ENCODE results near the gene TMEM163. TPM values are rescaled to one million over a fixed set of nuclear protein-coding genes. Genes with fewer than 3 reads are reported as not detected.

Gene TMEM163
- total RNA-seq, 1 donor from 2014 or later = 0.21 TPM

- no peak overlapping the region for H3K27ac Mint-ChIP-seq
- intact Hi-C loops (cut with micrococcal nuclease) = loop anchor here (5.0 to 10.0 kb wide), 2 partner anchors 263 to 600 kb away; no protein-coding TSS in a partner anchor
- peak overlapping the region; percentile 78 for H3K4me3 Mint-ChIP-seq
- H3K9me3 Mint-ChIP-seq = no peaks in the 10 kb centered on the region
- DNase-seq (ENCODE audit: low spot score) = no peak
- H3K4me1 Mint-ChIP-seq (ENCODE audit: low read depth) = peaks cover 18% of the 10 kb centered on the region
- H3K27me3 Mint-ChIP-seq (ENCODE audit: insufficient read depth) = peaks cover 70% of the 10 kb centered on the region
- peaks cover 1% of the 10 kb centered on the region for H3K36me3 Mint-ChIP-seq (ENCODE audit: low read depth)
Observed at GRCh38 chr2:134717286-134718022, 1.3 kb downstream of the TMEM163 start.

DNA sequence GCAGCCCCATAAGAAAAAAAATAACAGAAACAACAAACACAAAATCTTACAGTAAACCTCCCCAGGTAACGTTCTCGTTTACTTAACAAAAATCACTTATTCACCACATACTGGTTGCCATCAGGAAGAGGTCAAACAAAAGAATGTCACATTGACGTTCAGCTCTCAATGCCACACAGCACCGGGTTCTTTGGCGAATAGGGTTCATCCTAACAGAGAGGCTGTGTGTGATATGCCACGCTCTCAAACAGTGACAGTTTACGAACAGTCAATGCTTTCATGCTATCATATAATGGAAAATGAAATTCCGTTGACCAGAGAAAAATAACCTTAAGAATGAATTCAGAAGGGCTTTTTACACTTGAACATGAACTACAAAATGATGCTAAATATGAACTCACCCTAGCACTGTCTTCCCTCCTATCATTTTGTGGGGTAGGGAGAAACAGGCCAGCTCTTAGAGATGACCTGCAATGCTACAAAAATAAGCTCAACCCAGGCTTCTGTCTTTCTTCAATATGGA is 2.0 kb downstream of the TMEM163 start:
- no peak for DNase-seq (ENCODE audit: low spot score)
- Mint-ChIP-seq H3K27ac (no peak overlapping the region), H3K36me3 (ENCODE audit: low read depth) (peaks cover 1% of the 10 kb centered on the region), H3K27me3 (ENCODE audit: insufficient read depth) (peaks cover 67% of the 10 kb centered on the region), H3K4me1 (ENCODE audit: low read depth) (peaks cover 18% of the 10 kb centered on the region), H3K9me3 (no peaks in the 10 kb centered on the region), H3K4me3 (peak overlapping the region; percentile 78)
- intact Hi-C loops (cut with micrococcal nuclease) = loop anchor here (5.0 to 10.0 kb wide), 2 partner anchors 262 to 599 kb away; no protein-coding TSS in a partner anchor

DNA sequence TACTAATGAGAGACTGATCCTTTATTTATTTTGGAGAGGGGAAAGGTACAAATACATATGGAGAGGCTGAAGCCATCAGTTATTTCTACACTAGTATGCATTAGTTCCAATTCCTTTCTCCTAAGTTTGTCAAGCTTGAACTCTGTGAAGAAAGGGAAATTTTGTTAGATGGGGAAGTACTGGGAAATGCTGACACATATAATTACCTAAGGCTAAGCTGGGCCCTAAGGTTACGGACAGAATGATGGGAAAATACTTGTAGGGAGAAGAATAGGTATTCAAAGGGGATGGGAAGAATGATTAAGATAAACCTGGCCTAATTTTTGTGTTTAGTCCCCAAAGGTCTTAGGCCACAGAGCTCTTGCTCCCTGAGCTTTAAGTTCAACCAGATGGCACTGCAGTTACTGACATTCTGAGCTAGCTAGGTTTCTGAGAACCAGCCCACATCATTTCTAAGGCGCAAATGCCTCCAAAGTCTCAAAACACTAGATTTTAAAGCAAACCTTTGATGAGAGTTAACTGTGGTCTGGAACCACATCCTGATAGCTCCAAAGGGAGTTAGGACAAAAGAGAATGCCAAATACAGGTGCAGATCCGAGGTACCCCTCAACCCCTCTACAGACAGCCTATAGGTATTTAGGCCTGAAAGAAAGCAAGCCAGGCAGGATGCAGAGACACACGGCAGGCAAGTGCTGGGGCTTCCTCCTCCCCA is 2.7 kb downstream of the TMEM163 start:
- no peak overlapping the region for H3K4me3 Mint-ChIP-seq
- DNase-seq (ENCODE audit: low spot score) = no peak
- intact Hi-C loops (cut with micrococcal nuclease) = loop anchor here (5.0 to 10.0 kb wide), 2 partner anchors 261 to 599 kb away; no protein-coding TSS in a partner anchor
- H3K36me3 Mint-ChIP-seq (ENCODE audit: low read depth) = peaks cover 1% of the 10 kb centered on the region
- no peak overlapping the region for H3K27ac Mint-ChIP-seq
- H3K9me3 Mint-ChIP-seq = no peaks in the 10 kb centered on the region
- H3K27me3 Mint-ChIP-seq (ENCODE audit: insufficient read depth) = peaks cover 65% of the 10 kb centered on the region
- H3K4me1 Mint-ChIP-seq (ENCODE audit: low read depth) = peaks cover 18% of the 10 kb centered on the region

DNA sequence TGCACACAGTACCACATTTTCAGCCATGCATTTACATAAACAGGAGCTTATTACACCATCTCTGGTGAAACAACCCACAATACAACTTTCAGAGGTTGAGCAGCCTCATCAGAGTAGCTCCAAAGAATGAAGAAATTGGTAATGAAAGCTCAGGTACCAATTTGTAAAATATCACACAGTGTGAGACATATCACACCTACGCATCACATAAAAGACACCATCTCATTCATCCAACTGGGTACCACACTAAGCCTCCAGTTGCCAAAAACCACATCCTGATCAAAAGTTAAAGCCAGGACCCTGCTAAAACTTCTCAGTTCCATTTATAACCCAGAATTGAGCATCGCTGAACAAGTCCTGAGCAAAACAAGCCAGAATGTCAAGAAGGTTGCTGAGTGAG is 4.6 kb downstream of the TMEM163 start:
- Mint-ChIP-seq H3K9me3 (no peaks in the 10 kb centered on the region), H3K27me3 (ENCODE audit: insufficient read depth) (peaks cover 58% of the 10 kb centered on the region), H3K36me3 (ENCODE audit: low read depth) (peaks cover 1% of the 10 kb centered on the region), H3K4me1 (ENCODE audit: low read depth) (peaks cover 18% of the 10 kb centered on the region), H3K4me3 (no peak overlapping the region), H3K27ac (no peak overlapping the region)
- DNase-seq (ENCODE audit: low spot score) = no peak
- intact Hi-C loops (cut with micrococcal nuclease) = loop anchor here (1.0 to 10.0 kb wide), 3 partner anchors 31 to 259 kb away; no protein-coding TSS in a partner anchor

GRCh38 chr2:134713606-134714005 is 5.2 kb downstream of the TMEM163 start:
- no peak overlapping the region for H3K27ac Mint-ChIP-seq
- H3K9me3 Mint-ChIP-seq = no peaks in the 10 kb centered on the region
- no peak overlapping the region for H3K4me3 Mint-ChIP-seq
- peaks cover 18% of the 10 kb centered on the region for H3K4me1 Mint-ChIP-seq (ENCODE audit: low read depth)
- intact Hi-C loops (cut with micrococcal nuclease) = loop anchor here (1.0 to 10.0 kb wide), 3 partner anchors 30 to 259 kb away; no protein-coding TSS in a partner anchor
- peaks cover 63% of the 10 kb centered on the region for H3K27me3 Mint-ChIP-seq (ENCODE audit: insufficient read depth)
- peaks cover 1% of the 10 kb centered on the region for H3K36me3 Mint-ChIP-seq (ENCODE audit: low read depth)
- no peak for DNase-seq (ENCODE audit: low spot score)

DNA sequence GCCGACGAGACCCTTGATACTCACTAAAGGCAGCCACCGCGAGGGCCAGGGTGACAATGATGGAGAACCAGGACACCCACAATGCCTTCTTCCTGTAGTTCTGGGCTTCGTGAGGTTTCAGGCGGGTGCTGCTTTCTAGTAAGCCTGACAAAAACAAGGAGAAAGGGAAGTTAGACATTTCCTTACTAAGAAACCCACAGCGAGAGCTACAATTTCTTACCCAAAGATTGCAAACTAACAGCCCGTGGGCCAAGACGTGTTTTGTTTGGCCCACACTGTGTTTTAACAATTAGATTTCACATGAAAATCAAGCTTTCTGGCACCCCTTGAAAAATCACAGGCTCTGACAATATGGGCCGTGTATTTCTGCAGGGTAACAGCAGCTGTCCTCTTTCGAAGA is 5.6 kb downstream of the TMEM163 start:
- Mint-ChIP-seq H3K27me3 (ENCODE audit: insufficient read depth) (peaks cover 64% of the 10 kb centered on the region), H3K9me3 (no peaks in the 10 kb centered on the region), H3K36me3 (ENCODE audit: low read depth) (peaks cover 1% of the 10 kb centered on the region), H3K27ac (no peak overlapping the region), H3K4me3 (no peak overlapping the region), H3K4me1 (ENCODE audit: low read depth) (peaks cover 18% of the 10 kb centered on the region)
- no peak for DNase-seq (ENCODE audit: low spot score)
- intact Hi-C loops (cut with micrococcal nuclease) = loop anchor here (5.0 to 10.0 kb wide), 2 partner anchors 46 to 258 kb away; no protein-coding TSS in a partner anchor

DNA sequence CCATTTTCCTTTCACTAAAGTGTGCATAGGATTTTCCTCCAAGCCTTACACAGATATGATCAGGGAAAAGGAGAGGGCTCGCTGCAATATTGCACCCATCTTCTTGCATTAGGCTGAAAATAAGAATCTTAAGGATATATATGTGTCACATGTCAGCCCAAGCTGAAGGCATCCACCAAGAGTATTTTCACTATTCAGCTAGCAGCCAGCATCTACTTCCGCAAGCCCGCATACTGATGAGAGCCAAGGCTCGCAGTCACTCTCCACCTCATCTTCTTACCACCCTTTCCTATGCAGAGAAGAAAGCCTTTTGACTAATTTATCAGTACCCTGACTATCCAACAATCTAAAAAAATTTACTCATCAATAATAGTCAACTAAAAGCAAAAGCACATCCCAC is 6.1 kb downstream of the TMEM163 start:
- Mint-ChIP-seq H3K36me3 (ENCODE audit: low read depth) (peaks cover 1% of the 10 kb centered on the region), H3K27me3 (ENCODE audit: insufficient read depth) (peaks cover 61% of the 10 kb centered on the region), H3K4me1 (ENCODE audit: low read depth) (peaks cover 18% of the 10 kb centered on the region), H3K9me3 (no peaks in the 10 kb centered on the region), H3K4me3 (no peak overlapping the region), H3K27ac (no peak overlapping the region)
- DNase-seq (ENCODE audit: low spot score) = no peak
- intact Hi-C loops (cut with micrococcal nuclease) = loop anchor here (5.0 to 10.0 kb wide), 2 partner anchors 45 to 258 kb away; no protein-coding TSS in a partner anchor

DNA sequence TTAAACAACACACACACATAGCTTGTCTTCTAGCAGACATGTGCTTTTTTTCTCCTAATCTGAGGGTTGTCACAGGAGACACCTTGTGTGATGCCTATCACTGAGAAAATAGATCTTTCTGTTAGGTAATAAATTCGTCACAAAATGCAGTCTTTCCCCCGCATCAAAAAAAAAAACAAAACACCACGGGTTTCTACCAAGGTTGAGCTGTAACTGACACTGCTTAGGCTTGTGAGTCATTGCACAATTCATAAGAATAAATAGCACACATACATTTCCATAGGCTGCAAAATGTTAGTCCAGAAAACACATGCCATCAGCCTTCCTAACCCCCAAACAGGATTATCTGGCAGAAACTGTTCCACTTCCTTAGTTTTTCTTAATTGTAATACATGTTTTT is 6.5 kb downstream of the TMEM163 start:
- no peak for DNase-seq (ENCODE audit: low spot score)
- no peak overlapping the region for H3K27ac Mint-ChIP-seq
- no peak overlapping the region for H3K4me3 Mint-ChIP-seq
- H3K9me3 Mint-ChIP-seq = no peaks in the 10 kb centered on the region
- peaks cover 1% of the 10 kb centered on the region for H3K36me3 Mint-ChIP-seq (ENCODE audit: low read depth)
- intact Hi-C loops (cut with micrococcal nuclease) = loop anchor here (5.0 to 10.0 kb wide), 2 partner anchors 45 to 257 kb away; no protein-coding TSS in a partner anchor
- H3K4me1 Mint-ChIP-seq (ENCODE audit: low read depth) = peaks cover 14% of the 10 kb centered on the region
- H3K27me3 Mint-ChIP-seq (ENCODE audit: insufficient read depth) = peaks cover 61% of the 10 kb centered on the region

DNA sequence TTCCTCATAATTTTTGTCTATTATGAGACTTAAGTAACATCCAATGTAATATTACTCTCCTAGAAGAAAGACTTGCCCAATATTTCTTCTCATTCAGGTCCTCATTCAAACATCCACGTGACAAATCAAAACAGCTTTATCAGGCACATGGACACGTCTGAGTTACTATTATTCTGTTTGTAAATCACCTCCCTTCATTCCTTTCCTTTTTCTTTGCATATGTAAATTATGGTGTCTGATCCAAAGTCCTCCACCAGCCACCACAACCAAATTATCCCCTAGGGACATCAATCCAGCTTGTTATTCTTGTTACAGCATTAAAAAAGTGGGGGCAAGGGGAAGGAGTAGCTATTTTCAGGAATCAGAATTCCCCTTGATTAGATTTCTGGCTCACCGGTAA is 7.1 kb downstream of the TMEM163 start:
- Mint-ChIP-seq H3K4me1 (ENCODE audit: low read depth) (peaks cover 12% of the 10 kb centered on the region), H3K36me3 (ENCODE audit: low read depth) (peaks cover 1% of the 10 kb centered on the region), H3K4me3 (no peak overlapping the region), H3K27ac (no peak overlapping the region), H3K9me3 (no peaks in the 10 kb centered on the region), H3K27me3 (ENCODE audit: insufficient read depth) (peaks cover 58% of the 10 kb centered on the region)
- intact Hi-C loops (cut with micrococcal nuclease) = loop anchor here (5.0 to 10.0 kb wide), 2 partner anchors 44 to 257 kb away; no protein-coding TSS in a partner anchor
- DNase-seq (ENCODE audit: low spot score) = no peak

DNA sequence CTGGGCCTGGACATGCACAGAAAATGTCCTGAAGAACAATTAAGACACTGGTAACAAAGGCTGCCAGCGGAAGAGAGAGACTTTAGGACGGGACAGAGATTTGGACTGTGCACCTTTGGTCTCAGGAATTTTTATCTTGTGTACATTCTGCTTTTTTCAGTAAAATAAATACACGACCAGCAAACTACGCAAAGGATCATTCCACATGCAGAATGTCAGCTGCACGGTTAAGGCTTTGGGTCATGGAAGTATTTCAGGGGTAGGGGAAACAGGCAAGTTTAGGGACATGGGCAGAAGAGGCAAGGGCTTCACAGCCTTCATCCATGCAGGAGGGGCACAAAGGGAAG is 11.5 kb downstream of the TMEM163 start:
- DNase-seq (ENCODE audit: low spot score) = no peak
- Mint-ChIP-seq H3K4me1 (ENCODE audit: low read depth) (peaks cover 7% of the 10 kb centered on the region), H3K9me3 (no peaks in the 10 kb centered on the region), H3K36me3 (ENCODE audit: low read depth) (no peaks in the 10 kb centered on the region), H3K27me3 (ENCODE audit: insufficient read depth) (peaks cover 54% of the 10 kb centered on the region), H3K27ac (peak overlapping the region; percentile 10), H3K4me3 (no peak overlapping the region)
- intact Hi-C loops (cut with micrococcal nuclease) = no loop called here

GRCh38 chr2:134706587-134707329 is 12.0 kb downstream of the TMEM163 start:
- intact Hi-C loops (cut with micrococcal nuclease) = no loop called here
- peaks cover 7% of the 10 kb centered on the region for H3K4me1 Mint-ChIP-seq (ENCODE audit: low read depth)
- H3K9me3 Mint-ChIP-seq = no peaks in the 10 kb centered on the region
- H3K27me3 Mint-ChIP-seq (ENCODE audit: insufficient read depth) = peaks cover 57% of the 10 kb centered on the region
- no peak for DNase-seq (ENCODE audit: low spot score)
- no peaks in the 10 kb centered on the region for H3K36me3 Mint-ChIP-seq (ENCODE audit: low read depth)
- no peak overlapping the region for H3K27ac Mint-ChIP-seq
- H3K4me3 Mint-ChIP-seq = no peak overlapping the region

DNA sequence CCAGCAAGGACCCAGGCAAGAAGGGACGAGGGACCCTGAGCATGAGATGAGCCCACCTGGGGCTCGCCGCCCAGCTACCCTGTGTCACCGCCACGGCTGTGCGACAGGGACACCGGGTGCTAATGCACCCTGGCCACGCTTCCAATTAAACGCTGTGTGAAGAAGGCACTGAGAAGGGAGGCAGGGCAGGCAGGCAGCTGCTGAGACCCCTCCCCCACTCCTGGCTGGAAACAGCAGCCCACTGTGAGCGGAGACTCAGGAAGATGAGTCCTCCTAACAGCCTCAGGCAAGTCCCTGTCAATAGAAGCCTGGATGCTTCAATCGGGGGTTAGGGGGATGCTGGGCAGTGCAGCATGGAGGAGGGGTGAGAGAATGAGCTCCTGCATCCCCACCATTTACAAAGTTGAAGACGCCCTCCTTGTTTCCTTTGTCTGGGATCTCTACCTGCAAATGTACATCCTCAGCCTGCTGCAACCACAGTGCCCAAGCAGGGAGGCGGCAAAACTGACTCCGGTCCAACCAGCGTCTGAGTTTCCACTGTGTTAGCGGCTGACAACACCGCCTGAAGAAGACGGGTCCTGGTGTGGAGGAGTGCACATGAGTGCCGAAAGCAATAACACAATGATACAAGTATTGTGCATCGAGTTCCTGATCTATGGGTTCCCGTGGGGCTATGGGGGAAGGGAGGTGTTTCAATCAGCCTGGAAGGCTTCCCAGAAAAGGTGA is 12.8 kb downstream of the TMEM163 start:
- H3K27ac Mint-ChIP-seq = no peak overlapping the region
- H3K4me3 Mint-ChIP-seq = no peak overlapping the region
- no peaks in the 10 kb centered on the region for H3K9me3 Mint-ChIP-seq
- peaks cover 7% of the 10 kb centered on the region for H3K4me1 Mint-ChIP-seq (ENCODE audit: low read depth)
- intact Hi-C loops (cut with micrococcal nuclease) = no loop called here
- H3K27me3 Mint-ChIP-seq (ENCODE audit: insufficient read depth) = peaks cover 52% of the 10 kb centered on the region
- H3K36me3 Mint-ChIP-seq (ENCODE audit: low read depth) = no peaks in the 10 kb centered on the region
- no peak for DNase-seq (ENCODE audit: low spot score)
